ENCODE results near the gene PDF.

DNA sequence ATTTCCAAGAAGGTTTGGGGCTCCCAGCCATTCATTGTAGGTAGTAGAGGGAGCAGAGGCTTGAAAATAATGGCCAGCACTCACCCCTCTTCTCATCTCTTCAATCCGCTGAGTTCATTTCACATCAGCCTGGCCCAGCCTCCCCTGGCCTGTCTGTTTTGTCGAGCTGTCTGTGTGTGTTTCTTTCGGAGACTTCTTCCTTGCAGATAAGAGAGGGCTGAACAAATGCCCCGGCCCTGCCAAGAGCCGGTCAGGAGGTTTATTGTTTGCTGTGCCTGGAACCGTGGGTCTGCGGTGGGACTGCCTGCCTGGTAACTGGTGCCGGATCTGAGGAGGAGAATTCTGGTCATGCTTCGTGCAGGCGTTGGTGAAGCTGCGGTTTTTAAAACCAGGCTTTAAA lies 15.9 kb downstream of the PDF start:
- TF ChIP-seq, protein P1, sequence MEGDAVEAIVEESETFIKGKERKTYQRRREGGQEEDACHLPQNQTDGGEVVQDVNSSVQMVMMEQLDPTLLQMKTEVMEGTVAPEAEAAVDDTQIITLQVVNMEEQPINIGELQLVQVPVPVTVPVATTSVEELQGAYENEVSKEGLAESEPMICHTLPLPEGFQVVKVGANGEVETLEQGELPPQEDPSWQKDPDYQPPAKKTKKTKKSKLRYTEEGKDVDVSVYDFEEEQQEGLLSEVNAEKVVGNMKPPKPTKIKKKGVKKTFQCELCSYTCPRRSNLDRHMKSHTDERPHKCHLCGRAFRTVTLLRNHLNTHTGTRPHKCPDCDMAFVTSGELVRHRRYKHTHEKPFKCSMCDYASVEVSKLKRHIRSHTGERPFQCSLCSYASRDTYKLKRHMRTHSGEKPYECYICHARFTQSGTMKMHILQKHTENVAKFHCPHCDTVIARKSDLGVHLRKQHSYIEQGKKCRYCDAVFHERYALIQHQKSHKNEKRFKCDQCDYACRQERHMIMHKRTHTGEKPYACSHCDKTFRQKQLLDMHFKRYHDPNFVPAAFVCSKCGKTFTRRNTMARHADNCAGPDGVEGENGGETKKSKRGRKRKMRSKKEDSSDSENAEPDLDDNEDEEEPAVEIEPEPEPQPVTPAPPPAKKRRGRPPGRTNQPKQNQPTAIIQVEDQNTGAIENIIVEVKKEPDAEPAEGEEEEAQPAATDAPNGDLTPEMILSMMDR (IDR thresholded peaks at IDR 0.05): no peak
- TF ChIP-seq POLR2AphosphoS5 (IDR thresholded peaks at IDR 0.05; ENCODE audit: low read depth, low read length): no peak

All from Panc1 (cell line).